Stimulated activated CD4-positive, alpha-beta T cell treated with anti-CD3 and anti-CD28 coated beads, Interleukin-12 subunit alpha, Interleukin-12 subunit beta, amount 100 ng/mL, for 4 hours (primary cell): Measurements from ENCODE around the gene KIF16B.
A peak's percentile ranks its signal among the peaks of the same experiment; 100 is the strongest.
"Not testable (repeated sequence)": the region's sequence is repeated elsewhere in the genome, so short reads cannot be mapped to it uniquely, and the experiment has no call there.

Experiments
- DNase-seq: peaks from one replicate; pipeline ENCODE4 v3.0.0-alpha.2; 2020

Gene KIF16B

DNA sequence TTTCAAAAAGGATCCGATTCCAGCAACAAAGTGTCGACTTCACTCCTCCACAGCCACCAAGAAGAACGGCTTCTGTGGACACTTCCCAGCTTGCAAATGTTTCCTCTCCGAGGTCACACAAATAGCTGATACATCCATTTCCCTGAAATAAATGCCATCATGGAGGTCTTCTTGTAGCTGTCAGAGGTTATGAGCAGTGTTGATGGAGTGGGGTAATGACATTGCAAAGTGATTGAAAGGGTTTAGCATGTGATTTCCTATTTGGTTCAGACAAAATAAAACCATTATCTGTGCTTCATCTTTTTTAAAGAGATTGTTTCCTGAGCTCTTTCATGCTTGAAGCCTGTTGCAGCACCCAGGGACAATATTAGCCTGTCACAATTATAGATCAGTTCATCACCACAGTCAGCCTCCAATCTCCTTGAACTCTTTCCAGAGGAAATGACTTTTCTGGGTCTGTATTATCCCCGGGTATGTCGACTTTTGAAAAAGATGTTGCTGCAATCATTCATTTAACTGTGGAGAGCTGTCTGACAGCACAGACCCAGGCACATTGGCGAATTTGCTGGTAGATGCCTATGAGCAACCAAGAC is 16.9 kb upstream of the KIF16B start:
- no peak for DNase-seq

DNA sequence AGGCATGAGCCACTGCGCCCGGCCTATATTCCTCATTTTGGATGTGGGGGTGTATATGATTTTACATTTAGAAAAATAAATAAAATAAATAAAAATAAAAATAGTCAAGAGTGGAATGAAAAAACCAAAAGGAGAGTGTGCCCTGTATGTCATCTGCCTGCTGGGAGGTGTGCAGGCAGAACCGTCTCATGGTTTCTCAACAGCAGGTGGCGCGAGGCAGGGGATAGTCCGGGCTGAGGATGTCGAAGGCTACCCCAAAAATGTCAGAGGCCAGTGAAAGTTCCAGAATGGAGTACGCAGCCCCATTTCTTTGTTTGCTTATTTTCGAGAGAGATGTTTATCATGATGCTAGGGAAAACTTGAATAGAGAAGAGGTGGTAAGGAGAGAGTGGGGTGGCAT is 16.4 kb upstream of the KIF16B start:
- no peak for DNase-seq

DNA sequence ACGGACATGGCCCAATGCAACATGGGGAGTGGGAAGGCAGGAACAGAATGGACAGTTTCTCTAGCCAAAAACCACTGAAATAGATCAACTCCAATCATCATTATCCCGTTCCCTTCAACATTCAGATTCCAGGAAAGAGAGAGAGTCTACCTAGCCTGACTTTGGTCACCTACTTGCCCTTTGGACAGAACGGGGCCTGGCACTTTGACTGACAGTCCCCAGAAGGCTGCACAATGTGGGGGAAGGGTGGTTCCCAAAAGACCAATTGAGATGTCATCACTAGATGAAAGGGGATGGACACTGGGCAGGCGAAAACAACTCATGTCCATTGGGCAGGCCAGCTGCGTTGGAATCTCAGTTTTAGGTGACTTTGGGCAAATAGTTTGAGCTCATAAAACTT is 15.0 kb upstream of the KIF16B start:
- no peak for DNase-seq

DNA sequence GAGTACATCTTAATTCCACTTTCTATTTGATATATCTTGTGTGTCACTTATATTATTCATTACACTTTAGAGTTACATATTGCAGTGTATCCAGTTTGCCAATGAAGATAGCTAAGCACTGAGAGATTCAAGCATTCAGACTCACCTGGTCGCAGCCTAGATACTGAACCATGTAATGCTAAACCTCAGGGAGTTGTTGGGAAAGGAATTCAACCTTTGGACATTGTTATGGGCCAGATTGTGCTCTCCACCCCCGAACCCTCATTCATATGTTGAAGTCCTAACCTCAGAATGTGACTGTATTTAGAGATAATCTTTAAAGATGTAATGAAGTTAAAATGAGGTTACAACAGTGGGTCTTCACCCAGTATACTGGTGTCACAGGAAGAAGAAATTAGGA is 13.8 kb upstream of the KIF16B start:
- DNase-seq, result no peak

DNA sequence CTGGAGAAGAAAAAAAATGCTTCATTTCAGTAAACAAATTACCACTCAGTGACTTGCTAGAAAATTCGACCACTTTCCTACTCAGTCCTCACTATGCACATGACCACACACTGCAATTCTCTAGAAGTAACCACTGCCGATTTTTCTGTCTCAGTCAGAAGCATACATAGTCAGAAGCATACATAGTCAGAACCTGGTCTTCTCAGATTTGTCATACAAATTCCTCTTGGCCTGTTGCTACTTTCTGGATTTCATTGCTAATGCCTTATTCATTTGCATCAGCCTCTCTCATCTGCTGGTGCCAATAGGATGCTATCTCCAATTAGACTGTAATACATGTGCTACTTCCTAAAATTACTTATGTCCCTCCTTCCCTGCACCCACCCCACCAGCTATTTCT is 10.2 kb upstream of the KIF16B start:
- DNase-seq, result no peak

DNA sequence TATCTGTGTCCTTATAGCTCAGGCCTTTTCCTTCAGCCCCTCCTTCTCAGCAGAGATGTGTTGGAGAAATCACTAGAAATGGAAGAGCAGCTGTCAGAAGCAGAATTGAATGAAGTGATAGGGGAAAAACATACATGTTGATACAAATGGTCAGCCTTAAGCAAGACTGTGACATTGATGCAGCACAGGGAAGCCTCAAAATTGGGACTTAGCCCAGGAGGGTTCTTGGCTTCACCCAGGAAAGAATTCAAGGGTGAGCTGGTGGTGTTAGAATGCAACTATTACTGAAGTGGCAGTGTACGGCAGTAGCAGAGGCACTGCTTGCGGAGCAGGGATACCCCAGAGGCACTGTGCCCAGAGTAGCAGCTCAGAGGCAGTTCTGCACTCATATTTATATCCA is 8.0 kb upstream of the KIF16B start:
- DNase-seq, result no peak

DNA sequence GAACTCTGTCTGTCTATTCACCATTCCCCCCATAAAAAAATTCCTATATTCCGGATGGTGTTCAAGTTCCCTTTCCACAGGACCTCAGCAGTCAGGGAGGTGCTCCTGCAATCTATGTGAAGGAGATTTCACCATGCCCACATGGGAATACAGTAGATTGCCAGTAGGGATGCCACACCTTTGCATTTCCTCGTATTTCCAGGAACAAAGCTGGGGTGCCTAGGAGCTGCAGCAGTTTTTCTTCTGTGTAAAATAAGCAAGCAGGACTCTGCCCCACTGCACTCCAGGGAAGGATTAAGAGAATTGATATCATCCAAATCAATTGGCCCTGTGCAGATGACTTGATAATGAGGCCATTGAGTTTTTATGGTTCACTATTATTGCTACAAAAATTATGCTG is 7.4 kb upstream of the KIF16B start:
- no peak for DNase-seq

DNA sequence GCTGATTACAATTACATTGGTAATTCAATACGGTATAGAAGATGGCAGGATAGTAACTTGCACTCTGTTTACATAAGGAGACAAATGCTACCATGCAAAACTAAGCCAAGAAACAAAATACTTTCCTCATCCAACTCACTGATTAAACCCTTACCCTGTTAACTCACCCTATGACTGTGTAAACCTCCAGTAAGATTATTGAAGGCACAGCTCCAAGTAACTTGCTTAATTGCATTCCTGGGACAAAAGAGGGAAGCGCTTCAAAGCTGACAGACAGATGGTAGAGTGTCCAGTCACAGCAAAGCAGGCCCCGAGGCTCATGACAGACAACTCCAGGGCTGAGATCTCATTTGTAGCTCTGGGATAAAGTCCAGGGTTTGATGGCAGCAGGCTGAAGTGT is 6.9 kb upstream of the KIF16B start:
- DNase-seq, result no peak

DNA sequence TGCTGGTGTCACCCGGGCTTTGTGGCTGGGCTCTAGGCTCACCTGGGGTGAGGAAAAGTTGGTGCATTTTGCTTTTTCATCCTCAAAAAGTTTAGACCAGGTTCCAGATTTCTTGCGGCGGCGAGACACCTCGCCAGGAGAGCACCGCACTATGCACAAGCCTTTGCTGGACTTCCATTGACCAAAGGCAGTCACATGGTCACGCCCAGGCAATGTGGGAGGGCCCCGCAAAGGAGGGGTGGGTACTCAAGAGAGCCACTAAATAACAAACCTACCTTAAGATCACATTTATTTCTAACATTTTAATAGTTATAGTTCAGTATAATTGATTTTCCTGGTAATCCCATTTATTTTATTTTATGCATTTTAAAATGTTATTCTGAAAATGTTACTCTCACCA is 3.0 kb upstream of the KIF16B start:
- no peak for DNase-seq

DNA sequence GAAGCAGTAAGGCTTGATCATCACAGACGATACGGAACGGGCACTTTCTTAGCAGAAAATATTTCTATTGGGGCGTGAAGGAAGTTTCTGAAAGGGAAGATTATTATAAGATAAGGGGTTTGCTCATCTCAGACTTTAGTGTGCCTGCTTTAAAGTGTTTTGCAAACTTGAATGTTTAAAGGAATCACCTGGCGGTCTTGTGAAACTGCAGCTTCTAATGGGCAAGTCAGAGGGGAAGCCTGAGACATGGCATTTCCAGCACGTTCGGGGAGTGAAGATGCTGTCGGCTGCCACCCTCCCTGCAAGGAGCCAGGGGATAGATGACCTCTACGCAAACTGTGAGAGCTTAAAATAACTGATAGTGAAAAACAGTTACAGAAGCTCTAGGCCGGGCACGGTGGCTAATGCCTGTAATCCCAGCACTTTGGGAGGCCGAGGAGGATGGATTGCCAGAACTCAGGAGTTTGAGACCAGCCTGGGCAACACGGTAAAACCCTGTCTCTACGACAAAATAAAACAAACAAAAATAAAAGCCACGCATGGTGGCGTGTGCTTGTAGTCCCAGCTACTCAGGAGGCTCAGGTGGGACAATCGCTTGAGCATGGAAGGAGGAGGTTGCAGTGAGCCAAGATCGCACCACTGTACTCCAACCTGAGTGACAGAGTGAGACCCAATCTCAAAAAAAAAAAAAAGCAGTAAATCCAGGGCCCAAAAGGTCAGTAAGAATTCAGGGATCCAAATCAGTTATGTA is 2.3 kb upstream of the KIF16B start:
- DNase-seq, result no peak

DNA sequence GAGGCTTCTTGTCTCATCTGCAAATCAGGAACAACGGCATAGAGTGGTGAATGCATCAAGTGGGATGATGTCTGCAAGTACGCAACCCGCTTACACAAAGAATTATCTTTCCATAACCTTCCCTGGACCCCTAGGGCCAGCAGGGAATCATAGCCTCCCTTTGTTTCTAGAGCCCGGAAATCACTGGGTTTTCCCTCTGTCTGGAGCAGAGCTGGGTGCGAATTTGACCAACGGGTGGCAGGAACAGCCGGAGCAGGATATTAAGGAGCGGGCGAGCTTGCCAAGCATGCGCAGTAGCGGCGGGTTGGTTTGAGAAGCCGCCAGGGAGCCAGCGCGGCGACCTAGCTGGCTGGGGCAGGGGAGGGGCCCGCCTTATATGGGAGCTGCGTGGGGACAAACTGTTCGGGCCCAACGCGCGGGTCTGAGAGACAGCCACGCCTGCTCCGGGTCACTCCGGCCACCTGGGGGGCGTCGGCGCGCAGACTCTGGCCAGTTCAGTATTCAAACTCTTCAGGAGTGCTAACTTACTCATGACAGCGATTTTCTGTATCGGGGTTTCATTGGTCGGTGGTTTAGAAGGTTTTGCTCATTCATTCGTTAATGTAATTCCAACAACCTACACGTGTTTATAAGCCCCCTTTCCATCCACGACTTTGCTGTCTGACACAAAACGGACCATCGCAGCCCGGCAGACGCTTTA is 1.6 kb upstream of the KIF16B start:
- peak; percentile 80 for DNase-seq

DNA sequence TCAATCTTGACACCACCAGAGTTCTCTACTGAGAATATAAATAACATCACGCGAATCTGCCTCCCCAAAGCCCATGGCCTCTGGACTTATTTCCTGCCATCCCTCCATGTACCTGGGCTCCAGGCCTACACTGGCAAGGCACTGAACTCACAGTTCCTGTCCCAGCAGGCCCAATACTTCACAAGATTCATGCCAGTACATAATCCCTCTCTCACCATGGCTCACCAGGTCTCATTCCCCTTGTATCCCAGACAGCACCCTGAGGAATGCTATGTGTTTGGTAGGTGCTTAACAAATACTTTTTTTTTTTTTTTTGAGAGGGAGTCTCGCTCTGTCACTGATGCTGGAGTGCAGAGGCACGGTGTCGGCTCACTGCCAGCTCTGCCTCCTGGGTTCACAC is 1.9 kb downstream of the KIF16B start:
- DNase-seq, result no peak

DNA sequence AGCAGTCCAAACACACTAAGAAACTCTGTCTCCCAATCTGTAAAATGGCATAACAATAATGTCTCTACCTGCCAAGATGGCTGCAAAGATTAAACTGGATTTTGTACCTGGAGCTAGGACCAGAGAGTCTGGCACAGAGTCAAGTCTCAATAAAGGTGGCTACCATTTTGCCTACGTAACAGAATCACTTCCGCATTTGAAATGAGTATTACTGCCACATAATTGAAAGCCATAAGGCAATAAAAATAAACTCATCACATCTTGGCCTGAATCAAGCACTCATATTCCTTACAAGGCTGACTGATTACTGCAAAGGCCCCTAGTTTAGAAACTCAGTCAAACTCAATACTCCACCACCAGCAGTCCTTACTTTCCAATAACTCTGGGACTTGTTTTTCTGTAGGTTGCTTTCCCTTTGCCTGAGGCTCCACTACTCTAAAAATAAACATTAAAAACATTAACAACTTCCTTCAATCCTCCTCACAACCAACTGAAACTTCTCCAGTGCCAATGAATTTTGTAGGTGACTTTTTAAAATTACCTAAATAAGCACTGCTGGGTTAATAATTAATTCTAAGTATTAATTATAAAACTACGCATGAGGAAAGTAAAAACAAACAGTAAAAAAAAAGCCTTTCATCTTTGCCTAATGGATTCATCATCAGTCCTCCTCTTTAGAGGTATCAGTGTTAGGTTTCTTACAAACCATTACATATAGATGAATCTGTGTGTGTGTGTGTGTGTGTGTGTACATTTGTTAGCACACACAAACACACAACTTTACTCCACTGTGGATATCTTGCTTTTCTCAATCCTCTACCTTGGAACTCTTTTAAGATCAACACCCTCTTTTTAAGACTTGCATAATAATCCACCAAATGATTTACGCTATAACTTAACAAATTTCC is 3.7 kb downstream of the KIF16B start:
- no peak for DNase-seq

DNA sequence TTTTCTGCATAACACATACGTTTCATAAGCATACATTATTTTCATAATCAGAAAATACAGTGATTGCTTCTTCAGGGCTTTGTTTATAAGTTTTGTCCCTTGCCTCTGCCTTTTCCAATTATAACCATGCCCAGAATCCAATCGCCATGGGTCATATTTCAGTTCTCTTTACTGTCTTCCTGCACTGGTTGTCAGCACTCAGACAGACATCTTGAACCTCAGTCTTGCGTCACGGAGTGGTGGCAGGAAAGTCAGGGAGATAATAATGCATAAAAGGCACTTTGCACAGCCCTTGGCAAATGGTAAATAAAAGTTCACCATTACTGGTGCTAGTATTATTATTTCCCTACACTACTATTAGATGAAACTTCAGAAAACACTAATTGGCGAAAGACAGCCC is 7.2 kb downstream of the KIF16B start:
- no peak for DNase-seq

DNA sequence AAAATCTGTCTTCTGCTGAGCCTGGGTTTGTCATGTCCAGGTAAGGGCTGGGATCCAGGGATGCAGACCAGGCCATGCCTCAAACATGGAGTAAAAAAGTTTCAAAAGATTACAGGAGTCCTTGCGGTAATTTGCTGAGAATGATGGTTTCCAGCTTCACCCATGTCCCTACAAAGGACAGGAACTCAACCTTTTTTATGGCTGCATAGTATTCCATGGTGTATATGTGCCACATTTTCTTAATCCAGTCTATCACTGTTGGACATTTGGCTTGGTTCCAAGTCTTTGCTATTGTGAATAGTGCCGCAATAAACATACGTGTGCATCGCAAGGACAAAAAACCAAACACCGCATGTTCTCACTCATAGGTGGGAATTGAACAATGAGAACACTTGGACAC is 9.2 kb downstream of the KIF16B start:
- DNase-seq, result not testable (repeated sequence)

DNA sequence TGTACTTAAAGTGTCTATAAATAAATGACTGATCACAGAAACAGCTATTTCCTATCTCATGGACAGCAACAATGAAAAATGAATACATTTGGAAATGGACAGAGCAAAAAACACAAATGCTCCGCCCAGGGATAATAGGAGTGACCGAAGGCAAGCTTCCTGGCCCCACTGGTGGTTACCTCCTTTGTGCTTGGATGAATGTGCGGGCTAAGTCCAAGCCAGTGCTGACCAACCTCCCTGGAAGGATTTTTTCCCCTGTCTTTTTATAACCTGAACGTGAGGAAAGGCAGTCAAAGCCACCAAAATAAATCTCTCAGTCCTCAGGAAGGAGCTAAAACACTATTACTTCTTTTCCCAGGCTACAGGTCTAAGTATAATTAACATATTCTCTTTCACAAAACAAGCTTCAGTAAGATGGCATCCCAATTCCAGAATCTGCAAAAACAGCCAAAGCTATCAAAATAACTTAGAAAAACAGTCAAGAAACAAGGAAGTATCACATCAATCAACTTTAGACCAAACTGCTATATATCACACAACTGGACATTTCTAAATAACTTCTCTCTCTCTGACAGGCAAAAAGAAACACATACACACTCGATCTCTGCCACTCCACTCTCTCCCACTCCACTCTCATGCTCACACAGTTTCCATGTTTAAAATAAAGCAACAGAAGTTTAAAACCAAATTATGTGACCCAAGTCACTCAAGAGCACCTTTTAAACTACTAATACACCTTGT is 10.0 kb downstream of the KIF16B start:
- DNase-seq, result no peak

DNA sequence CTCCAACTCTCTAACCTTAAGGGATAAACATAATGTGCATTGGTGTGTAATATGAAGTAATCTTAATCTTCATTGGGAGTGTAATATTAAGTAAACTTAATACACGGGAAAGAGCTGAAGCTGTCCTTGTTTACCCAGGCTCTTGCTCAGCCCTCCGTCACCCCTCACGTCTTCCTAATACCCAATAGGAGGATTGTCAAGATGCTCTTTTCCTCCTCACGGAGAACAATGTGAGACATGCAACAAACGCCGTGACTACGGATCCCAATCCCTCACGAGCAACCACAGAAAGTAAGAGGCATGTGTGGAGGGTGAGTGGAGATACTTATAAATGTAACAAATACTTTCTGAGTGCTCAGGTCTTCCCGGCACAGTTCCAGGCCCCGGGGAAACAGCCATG is 11.0 kb downstream of the KIF16B start:
- DNase-seq, result no peak

DNA sequence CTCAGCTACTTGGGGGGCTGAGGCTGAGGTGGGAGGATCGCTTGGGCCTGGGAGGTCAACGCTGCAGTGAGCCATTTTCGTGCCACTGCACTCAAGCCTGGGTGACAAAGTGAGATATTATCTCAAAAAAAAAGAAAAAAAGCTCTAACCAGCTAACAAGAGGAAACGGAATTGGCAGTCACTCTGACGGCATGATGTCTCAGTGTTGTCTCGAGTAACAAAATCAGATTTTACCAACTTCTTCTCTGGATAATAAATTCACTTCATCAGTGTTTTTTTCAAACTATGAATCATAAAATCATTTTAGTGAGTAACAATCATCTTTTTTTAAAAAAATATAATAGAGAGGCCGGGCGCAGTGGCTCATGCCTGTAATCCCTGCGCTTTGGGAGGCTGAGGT is 12.6 kb downstream of the KIF16B start:
- DNase-seq, result no peak

DNA sequence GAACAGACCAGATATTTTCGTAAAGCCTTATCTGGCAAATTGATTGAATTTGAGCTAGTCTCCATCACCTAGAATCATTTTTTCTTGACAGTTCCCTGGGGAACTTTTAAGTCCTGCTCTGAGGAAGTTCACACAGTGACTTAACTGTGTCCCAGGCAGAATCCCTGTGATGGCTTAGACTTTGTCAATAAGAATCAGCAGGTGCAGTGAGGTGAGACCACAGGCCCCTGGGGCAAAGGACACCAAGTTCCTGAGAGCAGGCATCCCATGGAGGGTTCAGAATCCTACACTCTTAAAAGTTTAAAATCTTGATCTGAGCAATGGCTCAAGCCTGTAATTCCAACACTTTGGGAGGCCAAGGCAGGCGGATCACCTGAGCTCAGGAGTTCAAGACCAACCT is 13.0 kb downstream of the KIF16B start:
- no peak for DNase-seq

DNA sequence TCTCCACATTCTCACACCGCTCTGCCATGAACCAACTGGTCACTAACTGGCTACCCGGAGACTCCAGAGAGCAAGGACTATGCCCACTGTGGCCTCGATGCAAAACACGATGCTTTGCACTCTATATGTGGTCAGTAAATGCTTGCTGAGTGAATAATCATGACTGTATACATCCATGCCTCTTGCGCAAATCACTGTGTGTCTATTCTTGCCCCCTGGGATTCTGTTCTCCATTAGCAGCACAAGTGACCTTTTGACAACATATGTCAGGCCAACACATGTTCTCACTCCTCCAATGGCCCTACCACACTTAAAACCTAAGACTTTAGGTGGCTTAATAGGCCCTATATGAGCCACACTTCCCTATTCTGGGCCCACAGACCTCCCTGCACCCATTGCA is 16.9 kb downstream of the KIF16B start:
- DNase-seq, result no peak

DNA sequence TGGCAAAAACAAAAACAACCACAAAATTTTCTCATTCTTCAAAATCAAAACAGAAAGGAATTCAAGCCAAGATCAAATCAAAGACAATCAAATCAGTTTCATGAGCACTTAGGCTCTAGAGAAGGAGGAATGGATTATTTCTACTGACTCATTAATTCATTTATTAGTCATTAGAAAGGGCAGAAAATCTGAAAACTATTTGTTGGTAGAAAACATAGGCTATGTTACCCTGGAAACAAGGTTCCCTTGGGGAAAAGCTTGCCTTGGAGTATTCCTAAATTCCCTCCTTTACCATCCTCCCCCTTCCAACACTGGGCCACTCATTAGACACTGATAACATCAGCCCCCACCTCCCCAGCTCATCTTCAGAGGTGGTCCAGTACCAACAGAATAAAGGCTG is 17.5 kb downstream of the KIF16B start:
- DNase-seq, result no peak

DNA sequence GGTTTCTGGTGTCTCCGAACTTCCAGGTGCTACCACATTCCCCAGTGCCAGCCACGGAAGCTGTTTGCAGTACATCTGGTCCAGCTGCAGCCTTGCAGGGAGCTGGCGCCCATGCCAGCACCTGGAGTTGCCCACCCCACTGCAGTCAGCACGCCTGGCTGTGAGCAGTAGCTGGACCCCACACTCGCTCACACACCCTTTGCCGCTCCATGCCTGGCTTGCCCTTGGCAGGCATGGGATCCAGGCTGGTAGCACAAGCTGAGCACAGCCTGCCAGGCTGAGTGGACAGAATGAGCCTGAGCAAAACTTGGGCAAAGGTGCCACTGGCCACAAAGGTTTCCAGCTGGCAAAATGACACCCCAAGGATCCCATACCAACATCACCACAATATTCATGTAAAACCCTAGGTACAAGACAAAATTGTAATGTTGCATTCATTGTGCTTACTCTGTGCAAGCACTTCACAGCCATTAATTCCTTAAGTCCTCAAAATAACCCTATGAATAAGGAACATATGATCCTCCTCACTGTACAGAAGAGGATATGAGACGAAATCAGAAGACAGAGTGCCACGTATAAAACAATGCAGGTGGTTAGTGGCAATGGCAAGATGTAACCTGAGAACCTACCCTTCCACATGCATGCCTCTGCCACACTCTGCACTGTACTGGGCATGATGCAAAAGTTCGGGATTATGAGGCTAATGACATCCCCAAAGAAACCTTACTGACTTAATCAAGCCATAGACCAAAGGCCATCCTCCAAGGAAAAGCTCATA is 18.3 kb downstream of the KIF16B start:
- no peak for DNase-seq
